GM12801 (cell line): ENCODE measurements around the gene KIAA0319L.

Experiments used
- CTCF ChIP-seq: IDR thresholded peaks from one replicate; pipeline ENCODE4 v1.5.1; 2011; ENCODE audit warnings: control low read depth; ENCODE audit not compliant: insufficient read length; ENCODE audit errors: extremely low read depth

KIAA0319L gene

GRCh38 chr1:35558374-35559316 is 1.4 kb upstream of the KIAA0319L start:
- no peak for TF ChIP-seq CTCF

GRCh38 chr1:35557611-35558373 is 589 bp upstream of the KIAA0319L start, which contains the start of gene NCDN:
NCDN (plus strand) TSS chr1:35557799; CDS start chr1:35558191, 392 bp downstream.
- no peak for TF ChIP-seq CTCF

GRCh38 chr1:35556484-35557117 is 602 bp downstream of the KIAA0319L start:
- TF ChIP-seq CTCF: no peak

- no peak for TF ChIP-seq CTCF
Measured at GRCh38 chr1:35555601-35556477, 1.4 kb downstream of the KIAA0319L start.

GRCh38 chr1:35555212-35555584 is 2.0 kb downstream of the KIAA0319L start:
- TF ChIP-seq CTCF: no peak

- TF ChIP-seq CTCF: no peak
Measured at GRCh38 chr1:35554266-35555211, 2.7 kb downstream of the KIAA0319L start.
